K562 (cell line): ENCODE results near the gene THUMPD1. TPM values are rescaled to one million over a fixed set of nuclear protein-coding genes. Genes with fewer than 3 reads are reported as not detected.

Source experiments
- ATAC-seq: fragments of 200-7000 bp; cut with Tn5 transposase; 3 replicates; pipeline ENCODE4 v1.9.1; 2020; ENCODE audit warnings: moderate library complexity
- BruUV-seq: library from RNA; stranded (reverse); fragments of 400-500 nt; replicated peaks from 2 replicates; lab custom pipeline; 2021; lab: Mats Ljungman, UMichigan
- CTCF ChIA-PET: fragments of 300-600 bp; formaldehyde crosslinking; extraction: SDS; loops from one replicate; lab custom pipeline; 2021; ENCODE audit warnings: low intra/inter-chr PET ratio; lab: Yijun Ruan, JAX
- POLR2A ChIA-PET: fragments of 300-600, 350-650 bp; sonication (Branson Sonifier 250); formaldehyde crosslinking; extraction: SDS; loops from one replicate; lab custom pipeline; 2021; ENCODE audit warnings: antibody characterized with exemption, inconsistent platforms; lab: Yijun Ruan, JAX
- DNase-seq, 4 experiments: peaks; one replicate each; pipeline versions ENCODE4 v3.0.0 to v3.0.0-alpha.2; 2011 to 2018; ENCODE audit warnings: low spot score in 3 of 4, mixed read lengths in 3 of 4; ENCODE audit errors: extremely low read depth in 1 of 4
- FAIRE-seq: peaks from 2 replicates; lab custom pipeline; 2011; peaks lifted over from hg19 to GRCh38; lab: Jason Lieb, UNC
- H2AFZ ChIP-seq: 2 replicates; pipeline ENCODE4 v1.6.0; 2011; ENCODE audit warnings: low read depth, low read length, control low read depth, inconsistent platforms
- H3K27ac ChIP-seq: fragments of 200-600 bp; 3 replicates; pipeline ENCODE4 v1.8.0; 2011; ENCODE audit warnings: low read depth, mild to moderate bottlenecking, control low read depth, inconsistent platforms, low read length, moderate library complexity, mixed read lengths; ENCODE audit errors: extremely low read depth
- H3K27me3 ChIP-seq, 2 experiments: fragments of 300-600 bp in 1 of 2; 2 replicates in 1 of 2; 3 replicates in 1 of 2; pipeline versions ENCODE4 v1.6.0 to v1.8.0; 2011; ENCODE audit warnings: inconsistent platforms in 2 of 2, low read length in 2 of 2, mild to moderate bottlenecking in 1 of 2, mixed read lengths in 1 of 2, moderate library complexity in 1 of 2; ENCODE audit not compliant: control insufficient read depth in 2 of 2, insufficient read depth in 2 of 2
- H3K36me3 ChIP-seq: fragments of 300-600 bp; 3 replicates; pipeline ENCODE4 v1.8.0; 2011; ENCODE audit warnings: mild to moderate bottlenecking, low read length, inconsistent platforms; ENCODE audit not compliant: control insufficient read depth, insufficient read depth
- H3K4me1 ChIP-seq, 2 experiments: fragments of 200-600 bp in 1 of 2; replicated peaks in 1 of 2; 2 replicates in 1 of 2; 3 replicates in 1 of 2; pipeline versions ENCODE4 v1.5.1 to v1.8.0; 2011; ENCODE audit warnings: inconsistent platforms in 2 of 2, low read length in 2 of 2, mild to moderate bottlenecking in 1 of 2, mixed read lengths in 1 of 2, moderate library complexity in 1 of 2; ENCODE audit not compliant: control insufficient read depth in 2 of 2, insufficient read depth in 2 of 2
- H3K4me2 ChIP-seq: 2 replicates; pipeline ENCODE4 v1.6.1; 2011; ENCODE audit warnings: low read length, control low read depth, inconsistent platforms, mixed read lengths; ENCODE audit not compliant: insufficient read depth
- H3K4me3 ChIP-seq: fragments of 200-600 bp; sonication (generic), shearing (Covaris generic); 2 replicates; pipeline ENCODE4 v1.5.1; 2016; ENCODE audit warnings: control low read depth, inconsistent platforms
- H3K79me2 ChIP-seq: fragments of 200-600 bp; 3 replicates; pipeline ENCODE4 v1.8.0; 2011; ENCODE audit warnings: low read length, inconsistent platforms; ENCODE audit not compliant: control insufficient read depth, insufficient read depth
- H3K9ac ChIP-seq, 2 experiments: 2 replicates each; pipeline versions ENCODE4 v1.6.0 to v1.6.1; 2011; ENCODE audit warnings: low read depth in 2 of 2, low read length in 2 of 2, control low read depth in 1 of 2, inconsistent platforms in 1 of 2, mild to moderate bottlenecking in 1 of 2, mixed read lengths in 1 of 2; ENCODE audit not compliant: insufficient read depth in 1 of 2
- H3K9me1 ChIP-seq: one replicate; pipeline ENCODE4 v1.6.0; 2011; ENCODE audit warnings: inconsistent platforms, mild to moderate bottlenecking, low read length, moderate library complexity; ENCODE audit not compliant: control insufficient read depth, insufficient read depth
- H3K9me3 ChIP-seq: replicated peaks from 2 replicates; pipeline ENCODE4 v1.5.1; 2011; ENCODE audit warnings: low read depth, low read length, inconsistent platforms; ENCODE audit not compliant: control insufficient read depth, insufficient read depth
- H4K20me1 ChIP-seq: replicated peaks from 2 replicates; pipeline ENCODE4 v1.6.1; 2011; ENCODE audit warnings: low read length, inconsistent platforms, mixed read lengths; ENCODE audit not compliant: control insufficient read depth, insufficient read depth
- E2F5 ChIP-seq: sonication (generic); formaldehyde crosslinking; IDR thresholded peaks from 2 replicates; pipeline ENCODE4 v1.8.0; 2022; ENCODE audit warnings: mild to moderate bottlenecking, missing genetic modification reagents
- NFATC3 ChIP-seq: fragments of 450-650 bp; IDR thresholded peaks from 2 replicates; pipeline ENCODE4 v1.6.1; 2017; ENCODE audit warnings: mild to moderate bottlenecking
- NKRF ChIP-seq: fragments of 450-650 bp; IDR thresholded peaks from 2 replicates; pipeline ENCODE4 v1.6.1; 2016; ENCODE audit warnings: borderline replicate concordance
- PREB ChIP-seq: sonication (generic); formaldehyde crosslinking; IDR thresholded peaks from 2 replicates; pipeline ENCODE4 v1.8.1; 2023; ENCODE audit warnings: mild to moderate bottlenecking, missing genetic modification reagents
- RFX1 ChIP-seq: fragments of 450-650 bp; IDR thresholded peaks from 2 replicates; pipeline ENCODE4 v1.6.1; 2016; ENCODE audit warnings: mild to moderate bottlenecking, moderate library complexity
- XRCC3 ChIP-seq: fragments of 450-650 bp; IDR thresholded peaks from 2 replicates; pipeline ENCODE4 v1.6.1; 2017; ENCODE audit warnings: mild to moderate bottlenecking, moderate library complexity
- ZNF280A ChIP-seq: fragments of 450-650 bp; IDR thresholded peaks from 2 replicates; pipeline ENCODE4 v1.6.1; 2018; ENCODE audit warnings: mild to moderate bottlenecking, low read depth; ENCODE audit not compliant: partially characterized antibody
- ZNF316 ChIP-seq: fragments of 450-650 bp; IDR thresholded peaks from 2 replicates; pipeline ENCODE4 v1.6.1; 2016
- WGBS: fragments of 100-300 bp; shearing (Covaris generic); methylation state at CpG from one replicate; pipeline ENCODE4 v1.1.6; 2016; ENCODE audit warnings: low coverage, mixed read lengths; ENCODE audit not compliant: insufficient coverage; ENCODE audit errors: missing lambda C conversion rate; 5-methylcytosine and 5-hydroxymethylcytosine counted together
- in situ Hi-C: fragments of 300-500 bp; cut with MboI; formaldehyde crosslinking; loops from 4 replicates; pipeline ENCODE4 v1.15.0; 2018; ENCODE audit warnings: inconsistent platforms, mixed read lengths
- intact Hi-C: fragments of 100-400 bp; cut with micrococcal nuclease; formaldehyde crosslinking; loops from 2 replicates; pipeline ENCODE4 v1.14.2; 2022
- polyA plus RNA-seq, 8 experiments: library from polyadenylated mRNA; depleted of rRNA in 4 of 8; stranded (reverse) in 5 of 8; unstranded in 3 of 8; fragments of >200 nt; fragmentation: Nextera tagmentation in 2 of 8; fragmentation: Illumina TruSeq in 1 of 8; extraction: Ambion mirVana in 2 of 8; extraction: Trizol in 1 of 8; gene quantifications; 2 replicates each; pipeline versions ENCODE4 v1.2.1 to v1.2.3, GENCODE V29; 2011 to 2014; ENCODE audit warnings: inconsistent platforms in 1 of 8, missing spikeins in 1 of 8
- total RNA-seq, 7 experiments: library from RNA; depleted of rRNA in 6 of 7; stranded (reverse); fragments of >200 nt in 6 of 7; fragmentation: Illumina TruSeq in 2 of 7; extraction: Trizol in 2 of 7; gene quantifications; 2 replicates each; pipeline versions ENCODE4 v1.2.1 to v1.2.3, GENCODE V29; 2011 to 2021; ENCODE audit warnings: low replicate concordance in 1 of 7

THUMPD1 gene
- total and polyA plus RNA-seq, 9 of the 15 experiments (the other 6 are each of a cell fraction or from before 2014, with no cell fraction given) = 37.8 to 101 (median 56.8) TPM

- H3K9me1 ChIP-seq = no peaks in the 10 kb centered on the region
- BruUV-seq = no TSS peak
- DNase-seq = no peak
- no peaks in the 10 kb centered on the region for H3K9me3 ChIP-seq
- intact Hi-C loops (no loop called here), in situ Hi-C loops (no loop called here)
- no peak for TF ChIP-seq E2F5
- TF ChIP-seq XRCC3 = no peak
- no peak for TF ChIP-seq PREB (CRISPR knock-in tag)
- no peak for TF ChIP-seq ZNF316
- TF ChIP-seq NFATC3 = no peak
- TF ChIP-seq NKRF = no peak
- TF ChIP-seq ZNF280A = no peak
- no peak for TF ChIP-seq RFX1
- FAIRE-seq = no peak
- WGBS = 59% methylated on average over 7 of the region's 7 CpGs
- H2AFZ ChIP-seq = no peak overlapping the region
- POLR2A ChIA-PET = no interaction called here
- CTCF ChIA-PET = no interaction called here
- ATAC-seq = no peak
- H3K79me2 ChIP-seq = no peaks in the 10 kb centered on the region
- H3K4me1 ChIP-seq = no peaks in the 10 kb centered on the region
- no peaks in the 10 kb centered on the region for H4K20me1 ChIP-seq
- no peak overlapping the region for H3K4me3 ChIP-seq
- no peak overlapping the region for H3K4me2 ChIP-seq
- H3K27me3 ChIP-seq = no peaks in the 10 kb centered on the region
- no peaks in the 10 kb centered on the region; the same call in 2 of the 3 replicates for H3K36me3 ChIP-seq
- no peak overlapping the region for H3K9ac ChIP-seq
- H3K27ac ChIP-seq = no peak overlapping the region
Observed at GRCh38 chr16:20711277-20711911, 30.2 kb downstream of the THUMPD1 start.
